ENCODE measurements around the gene GATA2.

Gene GATA2

GRCh38 chr3:128453501-128454309 lies 39.3 kb downstream of the GATA2 start:
- DNase-seq = no peak

- DNase-seq = no peak
These were observed 40.2 kb downstream of the GATA2 start for GRCh38 chr3:128452678-128453275.

DNA sequence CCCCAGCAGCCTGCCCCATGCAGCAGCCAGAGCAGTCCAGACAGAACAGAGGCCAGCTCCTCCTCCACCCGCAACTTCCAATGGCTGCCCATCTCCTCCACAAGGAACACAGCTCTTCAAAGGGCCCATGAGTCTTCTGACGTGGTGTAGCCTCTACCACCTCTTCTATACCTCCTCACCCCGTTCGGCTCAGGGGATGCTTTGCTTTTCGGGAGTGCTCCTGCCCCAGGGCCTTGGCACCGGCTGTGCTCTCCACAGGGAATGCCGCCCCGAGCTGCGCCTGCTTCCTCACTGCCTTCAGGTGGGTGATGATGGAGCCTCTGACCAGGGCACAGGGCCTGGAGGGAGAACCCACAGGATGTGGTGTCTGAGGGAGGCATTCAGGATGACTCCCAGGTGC lies 40.9 kb downstream of the GATA2 start:
- DNase-seq = no peak

DNA sequence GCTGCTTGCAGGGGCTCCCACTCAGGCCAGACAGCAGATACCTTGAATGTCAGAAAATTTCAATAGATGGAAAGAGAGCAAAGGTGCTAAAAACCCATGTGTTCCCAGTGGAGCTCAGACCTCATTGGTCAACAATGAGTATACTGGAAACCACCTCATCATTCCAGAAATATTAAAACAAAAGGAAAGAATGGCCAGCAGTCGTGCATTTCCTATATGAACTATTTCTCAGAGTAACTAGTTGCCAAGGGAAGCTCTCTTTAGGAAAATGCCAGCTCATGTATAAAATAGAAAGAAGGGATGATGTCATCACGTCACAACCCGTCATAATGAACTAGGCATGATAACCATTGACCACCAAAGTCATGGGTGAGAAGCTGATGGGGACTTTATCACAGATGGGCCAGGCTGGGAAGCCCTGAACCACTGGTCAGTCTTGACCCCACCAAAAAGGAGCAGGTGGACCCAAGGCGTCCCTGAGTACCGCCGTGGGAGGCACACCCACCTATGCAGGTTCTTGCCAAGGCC lies 43.8 kb downstream of the GATA2 start:
- no peak for DNase-seq

- no peak for DNase-seq
These were observed 44.5 kb downstream of the GATA2 start for GRCh38 chr3:128448491-128448890.

DNA sequence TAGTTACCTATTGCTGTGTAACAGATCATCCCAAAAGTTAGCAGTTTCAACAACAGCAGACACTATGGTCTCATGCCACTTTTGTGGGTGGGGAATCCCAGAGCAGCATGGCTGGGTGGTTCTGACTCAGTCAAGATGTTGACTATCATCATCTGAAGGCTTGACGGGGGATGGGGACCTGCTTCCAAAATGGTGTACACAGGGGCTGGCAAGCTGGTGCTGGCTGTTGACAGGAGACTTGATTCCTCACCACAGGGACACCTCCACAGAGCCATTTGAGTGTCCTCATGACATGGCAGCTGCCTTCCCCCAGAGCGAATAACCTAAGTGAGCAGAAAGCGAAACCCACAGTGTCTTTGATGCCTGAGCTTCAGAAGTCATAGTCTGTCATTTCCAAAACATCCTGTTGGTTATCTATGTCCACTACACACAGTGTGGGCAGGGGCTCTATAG lies 45.4 kb downstream of the GATA2 start:
- DNase-seq = no peak

- DNase-seq = no peak
These were observed 46.2 kb downstream of the GATA2 start for GRCh38 chr3:128446821-128447220.

DNA sequence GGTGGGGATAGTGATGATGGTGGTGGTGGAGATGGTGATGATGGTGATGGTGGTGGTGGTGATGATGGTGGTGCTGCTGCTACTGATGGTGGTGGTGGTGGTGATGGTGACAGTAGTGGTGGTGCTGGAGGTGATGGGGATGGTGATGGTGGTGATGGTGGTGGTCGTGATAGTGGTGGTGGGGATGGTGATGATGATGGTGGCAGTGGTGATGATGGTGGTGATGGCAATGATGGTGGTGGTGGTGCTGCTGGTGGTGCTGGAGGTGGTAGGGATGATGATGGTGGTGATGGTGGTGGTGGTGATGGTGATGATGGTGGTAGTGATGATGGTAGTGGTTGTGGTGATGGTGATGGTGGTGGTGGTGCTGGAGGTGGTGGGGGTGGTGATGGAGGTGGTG lies 47.6 kb downstream of the GATA2 start:
- no peak for DNase-seq

DNA sequence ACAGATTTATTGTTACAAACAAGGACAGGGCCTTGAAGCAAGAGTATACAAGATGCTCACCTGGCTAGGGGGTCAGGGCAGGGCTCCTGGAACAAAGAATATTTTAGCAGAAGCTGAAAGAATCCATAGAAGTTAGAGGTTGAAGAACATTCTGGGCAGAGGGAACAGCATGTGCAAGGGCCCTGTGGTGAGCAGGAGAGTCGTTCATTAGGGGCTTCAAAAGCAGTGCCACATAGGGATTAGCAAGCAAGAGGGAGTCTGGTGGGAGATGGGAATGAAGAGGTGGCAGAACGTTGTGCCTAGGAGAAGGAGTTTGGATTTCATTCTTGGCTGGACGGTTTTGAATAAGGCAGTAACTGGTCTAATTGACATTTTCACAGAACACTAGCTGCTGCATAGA lies 49.2 kb downstream of the GATA2 start:
- no peak for DNase-seq

- no peak for DNase-seq
These were observed 50.1 kb downstream of the GATA2 start for GRCh38 chr3:128442949-128443348.

GRCh38 chr3:128442070-128442469 lies 50.9 kb downstream of the GATA2 start:
- no peak for DNase-seq

DNA sequence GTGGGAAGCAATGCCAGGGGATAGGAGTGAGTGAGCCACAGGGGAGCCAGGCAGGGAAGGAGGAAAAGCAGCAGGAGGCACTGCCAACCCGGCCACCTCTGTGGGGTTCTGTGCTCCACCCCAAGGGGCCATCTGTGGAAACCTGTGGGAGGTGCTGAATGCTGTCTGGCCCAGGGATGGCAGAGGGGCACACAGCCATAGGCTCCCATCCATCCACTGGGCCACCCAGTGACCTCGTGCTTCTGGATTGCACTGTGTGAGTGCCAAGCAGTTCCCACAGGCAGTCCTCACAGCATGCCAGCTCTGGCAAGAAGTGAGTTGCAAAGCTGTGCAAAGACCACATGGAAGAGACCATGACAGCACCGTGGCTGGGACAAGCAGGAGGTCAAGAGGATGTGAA lies 53.8 kb downstream of the GATA2 start:
- no peak for DNase-seq

DNA sequence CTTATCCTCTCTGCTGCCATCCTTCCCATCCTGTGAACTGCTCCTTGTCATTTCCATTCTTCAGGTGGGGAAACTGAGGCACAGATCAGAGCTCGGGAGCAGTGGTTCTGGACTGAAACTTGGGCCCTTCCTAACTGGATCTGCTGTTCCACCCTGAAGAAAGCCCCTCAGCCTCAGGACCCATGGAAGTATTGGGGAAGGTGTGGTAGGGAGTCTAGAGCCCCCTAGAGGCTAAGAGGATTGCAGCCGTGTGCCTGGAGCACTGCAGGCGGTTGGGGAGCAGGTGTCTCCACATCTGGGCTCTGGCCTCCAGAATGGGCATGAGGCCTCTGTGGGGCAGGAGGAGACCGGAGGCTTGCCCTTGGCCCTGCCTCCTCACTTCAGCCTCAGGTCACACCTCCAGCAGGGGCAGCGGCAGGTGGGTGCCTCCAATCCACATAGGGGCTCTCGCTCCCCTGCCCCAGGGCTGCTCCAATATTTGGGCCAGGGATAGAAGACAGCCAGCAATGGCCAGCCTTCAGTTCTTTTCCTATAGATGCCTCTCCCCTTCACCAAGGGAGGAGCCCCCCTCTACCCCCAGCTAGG lies 54.4 kb downstream of the GATA2 start:
- no peak for DNase-seq

DNA sequence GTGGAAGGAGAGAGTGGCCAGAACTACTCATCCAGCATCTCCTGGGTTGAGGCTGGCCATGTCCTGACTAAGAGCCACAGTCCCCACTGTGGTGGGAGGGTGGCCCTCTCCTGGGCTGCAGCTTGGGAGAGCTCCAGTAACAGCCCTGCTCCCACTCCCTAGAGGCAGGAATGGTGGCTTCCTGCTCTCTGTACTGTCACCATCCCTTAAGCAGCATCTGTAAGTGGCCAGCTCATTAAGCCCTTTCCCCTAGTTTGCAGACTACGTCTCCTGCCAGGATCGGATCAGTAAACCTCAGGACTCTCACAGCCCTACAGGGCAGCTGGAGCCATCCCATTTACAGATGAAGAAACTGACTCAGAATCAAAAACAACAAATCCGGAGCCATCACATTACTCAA lies 56.8 kb downstream of the GATA2 start:
- DNase-seq = no peak

GRCh38 chr3:128435561-128435960 lies 57.4 kb downstream of the GATA2 start:
- no peak for DNase-seq

DNA sequence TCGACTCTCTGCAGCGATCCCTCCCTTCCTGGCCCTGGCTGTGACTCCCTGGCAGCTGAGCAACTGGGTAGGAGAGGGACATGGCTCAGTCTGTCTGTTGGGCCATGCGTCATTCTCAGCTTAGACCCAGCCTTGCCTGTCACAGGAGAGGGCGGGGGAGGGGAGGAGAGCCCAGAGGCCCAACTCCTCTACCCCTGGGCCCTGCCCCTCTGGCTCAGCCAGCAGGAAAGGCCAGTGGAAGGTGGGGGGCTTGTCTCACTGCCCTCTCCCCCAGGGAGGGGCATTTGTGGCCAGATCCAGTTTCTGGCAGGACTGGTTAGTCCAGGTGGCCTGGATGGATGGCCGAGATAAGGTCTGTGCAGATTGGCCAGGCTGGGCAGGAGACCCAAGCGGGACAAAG lies 57.9 kb downstream of the GATA2 start:
- DNase-seq = no peak

- DNase-seq = no peak
These were observed 58.5 kb downstream of the GATA2 start for GRCh38 chr3:128434524-128434923.

GRCh38 chr3:128433837-128434165 lies 59.2 kb downstream of the GATA2 start:
- no peak for DNase-seq

DNA sequence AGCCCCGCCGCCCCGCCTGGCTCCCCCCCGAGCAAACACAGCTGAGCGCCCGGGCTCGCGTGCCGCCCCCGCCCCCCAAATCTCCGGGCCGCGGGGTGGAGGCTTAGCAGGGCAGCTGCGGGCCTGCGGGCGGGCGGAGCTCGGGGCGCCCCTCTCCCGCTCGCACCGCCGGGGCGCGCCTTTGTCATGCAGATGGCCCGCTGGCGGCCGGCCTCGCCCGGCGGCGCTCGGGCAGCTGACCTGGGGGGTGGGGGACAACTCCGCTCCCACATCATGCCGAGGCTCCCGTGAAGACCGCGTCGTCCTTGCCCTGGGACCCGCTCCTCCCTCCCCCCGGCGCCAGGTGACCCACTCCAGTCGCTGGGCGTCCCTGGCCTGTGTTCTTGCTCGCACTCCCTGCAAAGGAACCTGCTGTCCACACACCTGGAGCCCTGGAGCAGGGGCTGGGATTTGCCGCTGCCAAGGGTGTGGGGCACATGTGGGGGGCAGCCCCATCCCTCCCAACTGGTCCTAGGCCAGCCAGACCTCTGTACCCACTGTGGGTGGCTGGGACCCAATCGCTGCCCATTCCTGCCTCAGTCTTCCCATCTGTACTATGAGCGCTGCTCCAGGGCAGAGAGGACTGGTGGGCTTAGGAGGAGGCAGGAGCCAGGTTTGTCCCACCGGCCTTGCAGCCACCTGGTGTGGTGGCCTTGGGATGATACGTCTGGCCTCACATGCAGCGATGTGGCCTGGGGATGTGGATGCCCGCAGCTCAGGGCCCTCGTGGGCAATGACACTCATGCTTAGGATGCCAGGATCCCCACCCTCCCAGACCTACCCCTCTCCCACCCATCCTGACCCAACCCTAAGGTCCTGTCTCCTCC lies 59.8 kb downstream of the GATA2 start:
- DNase-seq = no peak

GRCh38 chr3:128432301-128432970 lies 60.6 kb downstream of the GATA2 start:
- peak; percentile 9 for DNase-seq

DNA sequence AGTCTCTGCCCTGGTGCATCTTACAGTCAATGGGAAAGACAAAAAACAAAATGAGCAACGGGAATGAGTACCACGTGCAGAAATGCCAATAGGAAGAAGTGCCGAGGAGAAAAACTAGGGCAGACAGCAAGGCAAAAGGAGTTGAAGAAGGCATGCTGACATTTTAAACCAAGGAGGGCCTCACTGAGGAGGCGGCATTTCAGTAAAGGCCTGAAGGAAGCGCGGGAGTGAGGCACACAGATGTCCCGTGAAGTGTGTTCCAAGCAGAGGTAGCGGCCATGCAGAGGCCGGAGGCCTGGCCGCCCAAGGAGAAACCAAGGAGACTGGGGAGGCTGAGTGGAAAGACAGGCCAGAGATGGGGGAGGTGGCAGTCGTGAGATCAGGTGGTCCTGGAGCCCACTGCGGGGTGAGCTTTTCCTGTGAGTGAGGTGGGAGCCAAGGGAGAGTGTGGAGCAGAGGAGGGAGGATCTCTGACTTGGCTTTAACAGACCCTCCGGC lies 61.1 kb downstream of the GATA2 start:
- DNase-seq = no peak

DNA sequence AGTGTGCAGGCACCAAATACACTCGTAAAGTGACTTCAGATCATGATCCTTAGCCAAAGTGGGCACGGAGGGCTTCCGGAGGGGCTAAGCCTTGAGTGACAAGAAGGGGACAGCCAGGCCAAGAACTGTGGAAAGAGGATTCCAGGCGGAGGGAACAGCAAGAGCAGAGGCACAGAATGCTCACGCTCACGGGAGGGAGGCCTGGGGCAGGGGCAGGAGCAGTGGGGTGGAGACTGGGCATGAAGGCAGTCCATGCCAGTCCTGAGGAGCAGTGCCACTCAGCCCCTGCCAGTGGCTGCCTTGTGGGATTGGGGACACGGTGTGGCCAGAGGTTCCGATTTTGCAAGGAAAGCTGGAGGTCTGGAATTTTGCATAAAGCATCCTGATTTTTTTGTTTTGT lies 62.3 kb downstream of the GATA2 start:
- no peak for DNase-seq
